Stomach smooth muscle (tissue), 2 donors: ENCODE results near the gene SSR2.

Experiments
- H3K27ac ChIP-seq: one replicate; pipeline ENCODE4 v1.7.0; 2013; ENCODE audit warnings: mild to moderate bottlenecking, low read length, inconsistent platforms
- H3K27me3 ChIP-seq, 2 donors: one replicate each; pipeline ENCODE4 v1.7.0; 2013; ENCODE audit warnings: low read length in 2 of 2; ENCODE audit not compliant: insufficient read depth in 2 of 2, control insufficient read depth in 1 of 2
- H3K36me3 ChIP-seq, 2 donors: one replicate each; pipeline ENCODE4 v1.7.0; 2013; ENCODE audit warnings: low read length in 2 of 2; ENCODE audit not compliant: control insufficient read depth in 2 of 2, insufficient read depth in 2 of 2
- H3K4me1 ChIP-seq: one replicate; pipeline ENCODE4 v1.7.0; 2013; ENCODE audit warnings: low read length; ENCODE audit not compliant: control insufficient read depth, insufficient read depth
- H3K4me3 ChIP-seq, 2 donors: one replicate each; pipeline ENCODE4 v1.7.0; 2013; ENCODE audit warnings: low read length in 2 of 2
- H3K9ac ChIP-seq, 2 donors: one replicate each; pipeline ENCODE4 v1.7.0; 2013; ENCODE audit warnings: low read length in 2 of 2, mild to moderate bottlenecking in 1 of 2
- H3K9me3 ChIP-seq, 2 donors: one replicate each; pipeline ENCODE4 v1.7.0; 2013; ENCODE audit warnings: low read length in 2 of 2; ENCODE audit not compliant: control insufficient read depth in 2 of 2
- donor health status: healthy.
- donor health status: Pancreatic carcinoma.

Gene SSR2

DNA sequence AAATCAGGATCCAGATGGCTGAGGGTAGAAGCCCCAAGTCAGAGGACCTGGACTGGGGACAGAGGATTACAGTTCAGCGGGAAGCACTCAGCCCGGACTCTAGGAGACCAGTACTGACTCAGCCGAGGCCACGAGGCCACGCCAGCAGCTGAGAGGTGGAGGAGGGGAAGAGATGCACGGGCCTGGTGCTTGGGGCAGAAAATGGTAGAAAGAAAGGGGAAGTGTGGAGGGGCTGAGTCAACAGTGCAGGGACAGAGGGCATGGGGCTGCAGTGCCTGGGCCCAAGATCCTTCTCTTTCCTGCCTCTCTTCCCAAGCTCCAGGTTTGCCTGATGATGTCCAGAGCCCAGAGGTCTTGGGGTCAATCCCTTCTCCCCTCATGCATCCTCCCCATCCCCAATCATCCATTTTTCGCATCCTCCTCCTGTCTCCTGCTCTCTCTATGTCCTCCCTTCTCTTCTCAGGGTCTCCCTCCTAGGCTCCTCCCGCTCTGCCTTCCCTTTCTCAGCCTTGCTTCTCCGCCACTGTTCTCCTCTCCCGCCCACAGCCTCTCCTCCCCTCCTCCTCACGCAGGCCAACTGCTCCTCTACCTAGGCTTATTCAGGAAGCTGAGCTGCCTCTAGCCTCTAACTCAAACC is 50.1 kb downstream of the SSR2 start:
- peak overlapping the region in 1 of 2 donors; percentile 9 for H3K9ac ChIP-seq

DNA sequence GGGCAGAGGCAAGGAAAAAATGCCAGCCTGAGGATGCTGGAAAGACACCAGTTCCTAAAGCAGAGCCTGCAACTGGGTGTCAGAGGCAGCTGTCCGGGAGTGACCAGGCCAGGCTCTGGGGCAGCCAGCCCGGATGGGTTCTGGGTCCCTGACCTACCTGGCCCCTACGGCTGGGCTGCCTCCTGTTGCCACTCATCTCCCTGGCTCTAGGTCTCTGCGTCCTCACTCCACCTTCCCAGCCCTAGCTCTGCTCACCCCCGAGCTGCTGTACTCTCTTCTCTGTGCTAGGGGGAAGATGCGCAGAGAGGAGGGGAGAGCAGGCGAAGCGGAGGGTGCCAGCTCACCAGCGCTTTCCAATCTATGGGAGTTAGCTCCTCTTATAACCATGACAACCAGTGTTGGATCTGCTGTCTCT is 51.4 kb downstream of the SSR2 start:
- H3K27me3 ChIP-seq = no peaks in the 10 kb centered on the region
- H3K9ac ChIP-seq = peak overlapping the region in 1 of 2 donors; percentile 29
- peak overlapping the region; percentile 58 for H3K27ac ChIP-seq
- peak overlapping the region in 1 of 2 donors; percentile 29 for H3K4me3 ChIP-seq
- H3K36me3 ChIP-seq = peaks cover 21 to 32% of the 10 kb centered on the region in 2 donors
- H3K4me1 ChIP-seq = peaks cover 72% of the 10 kb centered on the region
- no peaks in the 10 kb centered on the region for H3K9me3 ChIP-seq

More for the DNA sequence above, 50.1 kb downstream of the SSR2 start:
- Histone ChIP-seq H3K4me3 (peak overlapping the region in 1 of 2 donors; percentile 30), H3K9me3 (no peaks in the 10 kb centered on the region), H3K36me3 (peaks cover 11 to 20% of the 10 kb centered on the region in 2 donors), H3K4me1 (peaks cover 80% of the 10 kb centered on the region), H3K27me3 (no peaks in the 10 kb centered on the region), H3K27ac (peak overlapping the region; percentile 46)

DNA sequence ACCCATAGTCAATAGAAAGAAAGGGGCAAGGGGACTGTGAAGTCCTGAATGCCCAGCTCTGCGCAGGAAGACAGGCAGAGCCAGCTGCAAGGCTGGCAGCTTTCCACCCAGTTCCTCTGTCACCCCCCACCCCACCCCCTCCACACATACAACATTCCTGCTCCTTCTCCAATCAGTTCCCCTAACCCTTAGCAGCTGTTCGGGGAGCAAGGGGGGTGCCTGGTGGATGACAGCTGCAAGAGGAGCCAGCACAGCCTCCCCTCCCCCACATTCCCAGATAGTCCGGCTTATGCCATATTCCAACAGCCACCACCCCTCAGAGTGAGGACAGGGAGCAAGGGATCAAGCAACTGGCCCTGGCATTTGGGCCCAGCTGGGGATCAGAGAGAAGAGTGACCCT is 52.1 kb downstream of the SSR2 start:
- H3K9me3 ChIP-seq = no peaks in the 10 kb centered on the region
- H3K9ac ChIP-seq = no peak overlapping the region
- H3K4me3 ChIP-seq = peak overlapping the region in 1 of 2 donors; percentile 8
- H3K36me3 ChIP-seq = peaks cover 23 to 34% of the 10 kb centered on the region in 2 donors
- H3K27ac ChIP-seq = peak overlapping the region; percentile 58
- H3K27me3 ChIP-seq = no peaks in the 10 kb centered on the region
- peaks cover 65% of the 10 kb centered on the region for H3K4me1 ChIP-seq

DNA sequence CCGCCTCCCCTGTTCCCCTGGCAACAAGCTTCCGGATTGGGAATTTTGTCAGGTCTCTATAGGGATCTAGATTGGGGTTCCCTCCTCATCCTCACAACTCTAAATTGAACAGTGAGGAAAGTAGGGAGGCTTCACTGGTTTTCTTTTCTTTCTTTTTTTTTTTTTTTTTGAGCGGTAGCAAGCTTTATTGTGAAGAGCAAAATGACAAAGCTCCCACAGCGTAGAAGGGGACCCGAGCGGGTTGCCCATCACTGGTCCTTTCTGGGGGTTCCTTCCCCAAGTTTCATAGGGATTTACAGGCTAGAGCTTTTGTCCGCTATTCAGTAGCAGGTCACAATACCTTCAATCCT is 52.7 kb downstream of the SSR2 start:
- Histone ChIP-seq H3K9ac (peak overlapping the region; percentile 5 to 55), H3K36me3 (peaks cover 24 to 36% of the 10 kb centered on the region in 2 donors), H3K27me3 (no peaks in the 10 kb centered on the region), H3K4me3 (peak overlapping the region; percentile 25 to 52), H3K9me3 (no peaks in the 10 kb centered on the region), H3K4me1 (peaks cover 64% of the 10 kb centered on the region), H3K27ac (peak overlapping the region; percentile 58)

DNA sequence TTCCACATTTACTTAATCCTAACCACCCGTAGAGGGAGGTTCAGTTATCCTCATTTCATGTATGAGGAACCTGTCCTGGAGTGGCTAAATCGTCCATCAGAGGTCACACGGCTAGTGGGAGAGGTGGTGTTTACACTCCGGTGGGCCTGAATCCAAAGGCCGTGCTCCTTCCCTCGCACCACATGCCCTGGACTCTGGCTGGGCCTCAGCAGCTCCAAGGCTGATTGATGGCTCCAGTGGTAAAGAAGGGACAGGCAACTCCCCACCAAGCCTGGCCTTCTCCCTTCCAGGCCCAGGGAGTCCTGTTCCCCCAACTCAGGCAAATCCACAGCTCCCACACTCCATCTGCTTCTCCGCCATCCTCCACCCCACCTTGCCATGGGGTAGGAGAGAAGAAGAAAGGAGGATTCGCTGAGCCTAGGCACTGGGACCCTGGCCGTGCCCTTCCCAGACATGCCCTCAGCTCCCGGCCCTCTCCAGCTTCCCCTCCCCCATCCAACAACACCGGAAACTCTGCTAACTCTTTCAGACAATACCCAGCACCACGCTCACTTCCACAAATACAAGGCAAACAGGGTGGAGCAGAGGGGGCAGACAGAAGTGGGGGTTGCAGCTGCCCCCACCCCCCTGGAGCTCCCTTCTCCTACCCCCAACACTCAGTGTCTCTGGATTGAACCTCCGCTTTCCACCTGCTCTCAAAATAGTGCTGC is 53.3 kb downstream of the SSR2 start:
- Histone ChIP-seq H3K27me3 (no peaks in the 10 kb centered on the region), H3K27ac (peak overlapping the region; percentile 58), H3K9ac (peak overlapping the region; percentile 55 to 68), H3K9me3 (no peaks in the 10 kb centered on the region), H3K36me3 (peaks cover 29 to 41% of the 10 kb centered on the region in 2 donors), H3K4me3 (peak overlapping the region; percentile 25 to 52), H3K4me1 (peaks cover 66% of the 10 kb centered on the region)

DNA sequence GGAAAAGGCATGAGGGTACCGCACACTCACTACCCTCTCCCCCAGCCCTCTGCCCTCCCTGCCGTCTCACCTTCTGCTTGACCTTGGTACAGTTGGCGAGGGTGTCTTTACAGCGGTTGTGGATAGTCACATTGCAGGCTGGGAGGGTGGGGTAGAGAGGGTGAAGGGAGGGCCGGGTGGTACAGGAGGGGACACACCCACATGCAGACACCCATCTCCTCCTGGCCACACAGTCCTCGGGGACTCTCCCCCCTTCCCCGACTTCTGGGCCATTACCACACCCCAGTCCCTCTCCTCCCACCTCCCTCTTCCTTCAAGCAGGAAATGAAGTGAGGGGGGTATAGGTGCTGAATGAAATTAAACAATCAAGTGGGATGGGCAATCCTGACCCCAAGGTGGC is 54.0 kb downstream of the SSR2 start:
- peak overlapping the region in 1 of 2 donors; percentile 55 for H3K9ac ChIP-seq
- H3K9me3 ChIP-seq = no peaks in the 10 kb centered on the region
- no peak overlapping the region for H3K4me3 ChIP-seq
- peaks cover 37 to 48% of the 10 kb centered on the region in 2 donors for H3K36me3 ChIP-seq
- no peaks in the 10 kb centered on the region for H3K27me3 ChIP-seq
- H3K27ac ChIP-seq = peak overlapping the region; percentile 58
- peaks cover 67% of the 10 kb centered on the region for H3K4me1 ChIP-seq

DNA sequence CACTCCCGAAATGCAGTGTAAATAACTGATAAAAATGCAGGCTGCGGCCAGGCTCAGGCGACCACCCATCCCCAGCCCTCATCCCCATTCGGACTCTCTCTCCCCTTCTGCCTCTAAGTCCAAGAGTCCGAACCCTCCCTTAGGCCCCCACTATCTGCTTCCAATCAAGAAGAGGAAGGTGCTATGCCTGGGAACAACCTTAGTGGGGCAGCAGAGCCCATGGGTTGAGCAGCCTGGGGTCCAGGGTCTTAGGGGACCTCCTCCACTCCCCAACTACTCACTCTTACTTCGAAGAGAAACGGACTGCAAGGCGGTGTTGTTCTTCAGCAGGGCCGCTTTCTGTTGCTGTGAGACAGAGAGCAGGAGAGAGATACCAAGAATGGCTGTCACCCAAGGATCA is 54.6 kb downstream of the SSR2 start:
- Histone ChIP-seq H3K9me3 (no peaks in the 10 kb centered on the region), H3K27ac (no peak overlapping the region), H3K4me1 (peaks cover 70% of the 10 kb centered on the region), H3K9ac (no peak overlapping the region), H3K27me3 (no peaks in the 10 kb centered on the region), H3K4me3 (no peak overlapping the region), H3K36me3 (peaks cover 41 to 52% of the 10 kb centered on the region in 2 donors)

DNA sequence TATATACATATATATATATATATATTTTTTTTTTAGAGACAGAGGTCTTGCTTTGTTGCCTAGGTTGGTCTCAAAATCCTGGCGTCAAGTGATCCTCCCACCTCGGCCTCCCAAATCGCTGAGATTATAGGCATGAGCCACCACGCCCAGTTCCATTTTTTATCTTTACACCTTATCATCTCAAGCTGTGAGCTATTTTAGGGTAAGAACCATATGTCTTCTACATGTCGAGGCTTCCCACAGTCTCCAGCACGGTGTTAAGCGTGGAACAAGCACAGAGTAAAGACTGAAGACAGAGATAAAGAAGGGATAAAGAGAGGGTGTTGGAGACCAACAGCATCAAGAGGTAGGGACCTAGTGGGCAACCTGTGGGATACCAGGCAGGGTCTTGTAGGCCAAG is 56.6 kb downstream of the SSR2 start:
- no peak overlapping the region for H3K27ac ChIP-seq
- H3K4me1 ChIP-seq = peaks cover 63% of the 10 kb centered on the region
- peaks cover 53 to 60% of the 10 kb centered on the region in 2 donors for H3K36me3 ChIP-seq
- no peak overlapping the region for H3K4me3 ChIP-seq
- no peaks in the 10 kb centered on the region for H3K9me3 ChIP-seq
- H3K27me3 ChIP-seq = no peaks in the 10 kb centered on the region
- no peak overlapping the region for H3K9ac ChIP-seq

DNA sequence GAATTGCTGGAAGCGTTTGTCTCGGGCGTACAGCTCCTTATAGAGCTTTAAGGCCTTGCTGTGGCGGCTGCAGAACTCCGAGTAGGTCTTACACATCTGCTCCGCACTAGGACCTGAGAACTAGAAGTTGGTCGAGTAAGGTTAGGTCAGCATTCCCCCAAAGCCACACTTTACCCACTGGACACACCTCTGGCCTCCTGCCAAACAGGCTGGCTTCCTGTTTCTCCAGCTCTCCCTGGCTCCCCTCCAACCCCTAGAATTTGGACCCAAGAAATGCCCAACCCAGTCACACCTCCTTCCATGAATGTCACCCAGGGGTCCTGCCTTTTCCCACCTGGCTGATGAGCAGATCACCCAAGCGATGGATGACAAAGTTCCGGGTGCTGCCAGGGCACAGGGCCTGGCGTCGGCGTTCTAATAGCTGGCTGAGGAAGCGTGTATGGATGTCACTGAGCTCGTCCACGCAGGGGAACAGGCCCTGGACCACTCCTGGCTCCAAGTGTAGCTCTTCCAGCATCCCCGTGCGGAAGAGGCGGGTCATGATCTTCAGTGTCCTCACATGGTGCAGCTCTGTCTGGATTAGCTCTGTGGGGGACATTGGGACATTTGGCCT is 58.0 kb downstream of the SSR2 start:
- Histone ChIP-seq H3K9ac (no peak overlapping the region), H3K27me3 (no peaks in the 10 kb centered on the region), H3K9me3 (no peaks in the 10 kb centered on the region), H3K4me3 (no peak overlapping the region), H3K27ac (peak overlapping the region; percentile 55), H3K36me3 (peaks cover 60 to 65% of the 10 kb centered on the region in 2 donors), H3K4me1 (peaks cover 48% of the 10 kb centered on the region)

DNA sequence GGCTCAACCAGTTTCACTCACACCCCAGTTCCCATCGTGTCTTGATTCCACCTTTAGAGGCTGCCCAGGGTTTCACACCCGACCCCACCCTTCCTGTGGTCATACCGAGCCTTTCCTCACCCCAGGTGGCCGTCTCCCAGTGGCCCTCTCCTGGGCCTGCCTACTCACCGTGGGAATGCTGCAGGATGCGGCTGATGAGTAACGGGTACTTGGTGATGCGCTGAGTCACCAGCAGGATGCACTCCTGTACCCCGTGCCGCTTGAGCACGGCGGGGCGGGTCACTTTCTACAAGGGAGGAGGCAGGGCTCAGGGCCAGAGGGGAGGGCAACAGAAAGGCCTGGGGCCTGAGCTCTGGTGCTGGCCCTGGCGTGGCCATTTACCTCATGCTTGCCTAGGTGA is 58.8 kb downstream of the SSR2 start:
- Histone ChIP-seq H3K9ac (peak overlapping the region in 1 of 2 donors; percentile 5), H3K27ac (peak overlapping the region; percentile 55), H3K4me3 (no peak overlapping the region), H3K27me3 (no peaks in the 10 kb centered on the region), H3K36me3 (peaks cover 67 to 69% of the 10 kb centered on the region in 2 donors), H3K4me1 (peaks cover 40% of the 10 kb centered on the region), H3K9me3 (no peaks in the 10 kb centered on the region)
